ENCODE data around the gene PPP1R2C. TPM values are rescaled to one million over a fixed set of nuclear protein-coding genes. Genes with fewer than 3 reads are reported as not detected.
A peak's percentile ranks its signal among the peaks of the same experiment; 100 is the strongest.

PPP1R2C gene
- polyA plus RNA-seq (ENCODE audit: insufficient read length in 12 of 12): not detected
- long read RNA-seq, donor 1: 0 reads
- long read RNA-seq, donor 2: 0 reads
- long read RNA-seq, donor 3: 0 reads
- long read RNA-seq, donor 4: 0 reads
- long read RNA-seq, donor 5: 0 reads
- long read RNA-seq, donor 6: 0 reads
- long read RNA-seq, donor 7: 0 reads
- long read RNA-seq, donor 8: 0 reads
- long read RNA-seq, donor 9: 0 reads
- long read RNA-seq, donor 10: 0 reads
- long read RNA-seq, donor 11: 0 reads

DNA sequence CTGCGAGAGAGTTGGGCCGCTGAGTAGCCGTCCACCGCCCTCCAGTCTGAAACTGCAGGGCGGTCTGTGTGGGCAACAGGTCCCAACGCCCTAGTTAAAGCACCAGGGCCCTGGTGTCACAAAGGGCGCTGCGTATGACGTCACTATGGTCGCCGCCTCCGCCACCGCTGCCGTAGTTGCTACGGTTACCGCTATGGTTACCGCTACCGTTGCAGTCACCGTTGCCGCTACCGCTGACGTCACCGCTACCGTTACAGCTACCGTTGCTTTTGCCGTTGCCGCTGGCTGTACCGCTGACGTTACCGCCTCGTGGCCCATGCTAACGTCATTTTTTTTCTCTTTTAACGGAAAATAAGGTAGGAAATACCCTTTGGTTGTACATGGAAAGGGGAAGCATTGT is at the start of gene PPP1R2C:
Gene PPP1R2C (minus strand): TSS at position 68 of the 400 bp plus-strand sequence. CDS start 84 bp downstream, outside the sequence.
- DNase-seq: no peak

DNA sequence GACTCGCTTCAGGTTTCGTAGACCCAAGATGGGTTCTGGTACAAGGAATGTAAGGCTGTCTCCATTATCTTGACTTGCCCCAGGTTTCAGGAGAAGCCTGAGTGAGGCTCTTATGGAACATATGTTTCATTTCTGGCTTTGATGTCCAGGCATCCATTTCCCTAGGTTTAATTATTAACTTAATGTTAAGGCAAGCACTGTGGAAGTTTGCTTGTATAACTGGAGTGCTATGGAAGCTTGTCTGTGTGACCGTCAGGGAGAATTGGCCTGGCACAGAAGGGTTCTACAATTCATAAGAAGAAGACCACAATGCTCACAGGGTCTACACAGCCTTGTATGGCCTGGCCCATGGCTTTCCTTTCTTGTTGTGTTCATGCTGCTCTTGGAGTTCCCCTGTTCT is 47.2 kb upstream of the PPP1R2C start:
- DNase-seq: no peak

DNA sequence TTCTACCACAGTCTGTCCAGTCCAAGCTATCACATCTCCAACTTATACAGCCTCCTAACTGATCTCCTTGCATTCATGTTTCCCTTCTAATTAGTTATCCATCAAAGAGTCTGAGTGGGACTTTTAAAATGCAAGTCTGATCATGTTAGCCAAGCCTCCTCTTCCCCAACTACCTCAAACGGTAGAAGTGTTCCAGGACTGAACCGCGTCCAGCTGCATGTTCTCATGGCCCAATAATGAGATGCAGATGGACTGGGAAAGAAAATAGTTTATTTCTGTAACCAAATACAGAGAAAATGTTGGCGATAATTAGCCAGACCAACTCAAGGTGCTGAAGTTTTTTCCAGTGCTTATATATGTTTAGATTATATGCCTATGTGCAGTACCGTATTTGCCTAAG is 46.6 kb upstream of the PPP1R2C start:
- DNase-seq: peak; percentile 25

DNA sequence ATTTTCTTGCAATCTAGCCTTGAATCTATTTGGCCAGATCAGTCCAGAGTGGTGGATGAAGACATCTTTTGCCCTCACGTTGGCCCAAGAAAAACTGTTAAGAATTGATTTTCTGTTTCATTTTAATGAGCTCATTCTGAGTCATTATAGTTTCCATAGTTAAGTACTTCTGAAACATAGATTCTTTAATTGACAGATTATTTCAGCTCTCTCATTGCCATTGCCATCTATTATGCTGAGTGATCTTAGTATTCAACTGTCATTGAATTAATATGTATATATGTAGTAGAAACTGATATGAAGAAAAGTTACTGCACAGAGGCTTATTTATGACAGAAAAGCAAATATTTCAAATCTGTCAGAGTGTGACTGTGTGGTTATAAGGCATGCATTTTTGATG is 45.5 kb upstream of the PPP1R2C start:
- no peak for DNase-seq

DNA sequence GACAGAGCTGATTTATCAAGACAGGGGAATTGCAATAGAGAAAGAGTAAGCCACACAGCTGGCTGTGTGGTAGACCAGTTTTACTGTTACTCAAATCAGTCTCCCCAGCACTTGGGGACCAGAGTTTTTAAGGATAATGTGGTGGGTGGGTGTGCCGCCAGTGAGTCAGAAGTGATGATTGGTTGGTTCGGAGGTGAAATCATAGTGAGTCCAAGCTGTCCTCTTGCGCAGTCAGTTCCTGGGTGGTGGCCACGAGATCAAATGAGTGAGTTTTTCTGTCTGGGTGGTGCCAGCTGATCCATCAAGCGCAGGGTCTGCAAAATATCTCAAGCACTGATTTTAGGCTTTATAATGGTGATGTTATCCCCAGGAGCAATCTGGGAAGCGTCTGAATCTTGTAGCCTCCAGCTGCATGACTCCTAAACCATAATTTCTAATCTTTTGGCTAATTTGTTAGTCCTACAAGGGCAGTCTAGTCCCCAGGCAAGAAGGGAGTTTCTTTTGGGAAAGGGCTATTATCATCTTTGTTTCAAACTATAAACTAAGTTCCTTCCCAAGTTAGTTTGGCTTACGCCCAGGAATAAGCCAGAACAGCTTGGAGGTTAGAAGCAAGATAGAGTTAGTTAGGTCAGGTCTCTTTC is 44.0 kb upstream of the PPP1R2C start:
- no peak for DNase-seq

DNA sequence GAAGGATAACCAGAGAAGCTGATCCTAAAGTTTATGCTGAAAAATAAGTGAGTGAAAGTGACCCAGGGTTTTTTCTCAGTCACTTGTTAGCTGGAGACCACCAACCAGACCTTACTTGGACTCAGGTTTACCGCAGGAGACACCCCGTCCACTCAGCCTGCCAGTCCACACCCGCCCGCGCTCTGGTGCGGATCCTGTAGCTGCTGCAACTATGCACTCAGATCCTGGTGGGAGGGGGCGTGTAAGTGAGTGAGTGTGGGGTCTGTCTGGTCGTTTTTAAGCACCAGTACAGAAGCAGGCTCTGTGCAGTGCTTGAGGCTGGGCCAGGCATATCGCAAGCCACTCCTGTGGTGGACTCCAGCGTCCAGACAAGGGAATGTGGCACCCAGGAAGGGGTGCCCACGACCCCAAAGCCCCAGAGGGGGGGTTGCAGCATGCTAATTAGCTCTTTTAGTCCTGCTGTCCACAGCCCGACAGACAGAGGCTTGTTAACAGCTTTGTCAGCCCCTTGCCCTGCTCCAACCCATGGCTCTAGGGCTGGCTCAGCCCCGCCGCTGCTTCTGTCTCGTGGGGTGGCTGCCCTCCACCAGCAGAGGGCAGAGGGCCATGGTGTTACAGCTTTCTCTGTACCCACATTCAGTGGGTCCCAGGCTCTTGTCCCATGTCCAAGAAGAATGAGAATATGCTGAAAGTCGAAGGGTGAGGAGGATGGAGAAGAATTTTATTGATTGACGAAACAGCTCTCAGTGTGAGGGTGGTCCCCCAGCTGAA is 40.4 kb upstream of the PPP1R2C start:
- DNase-seq: no peak

DNA sequence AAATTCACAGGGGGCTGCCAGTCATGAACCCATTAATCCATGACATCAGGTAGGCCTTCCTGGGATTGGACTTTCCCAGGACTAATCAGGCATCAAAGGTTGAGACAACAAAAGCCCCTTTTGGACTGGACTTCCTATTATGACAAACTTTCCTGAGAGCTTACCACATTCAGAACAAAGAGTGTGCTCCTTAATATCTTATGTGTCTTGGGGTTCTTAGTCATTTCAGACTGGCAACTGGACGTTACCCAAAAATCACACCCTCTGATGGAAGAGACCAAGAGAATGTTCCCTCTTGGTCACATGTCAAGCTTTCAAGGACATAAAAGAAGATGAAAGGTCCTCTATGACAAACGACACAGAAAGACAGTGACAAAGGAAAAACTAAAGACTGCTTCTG is 31.6 kb upstream of the PPP1R2C start:
- no peak for DNase-seq

DNA sequence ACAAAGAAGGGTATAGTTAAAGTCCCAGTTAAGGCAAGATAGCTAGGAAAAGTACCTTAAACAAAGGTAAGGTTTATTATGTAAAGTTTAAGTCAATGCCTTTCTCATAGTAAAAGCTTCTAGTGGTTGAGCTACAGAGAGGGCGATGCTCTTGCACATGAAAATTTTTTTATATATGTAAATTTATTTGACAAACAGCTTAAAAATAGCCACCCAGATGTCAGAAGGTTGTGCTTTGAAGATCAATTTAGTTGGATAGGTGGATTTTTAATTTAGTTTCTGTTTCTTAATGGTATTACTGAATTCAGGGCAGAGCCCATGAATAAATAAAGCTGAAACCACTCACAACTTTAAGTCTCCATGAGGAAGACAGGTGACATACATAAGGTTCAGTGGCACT is 29.4 kb upstream of the PPP1R2C start:
- DNase-seq: no peak

DNA sequence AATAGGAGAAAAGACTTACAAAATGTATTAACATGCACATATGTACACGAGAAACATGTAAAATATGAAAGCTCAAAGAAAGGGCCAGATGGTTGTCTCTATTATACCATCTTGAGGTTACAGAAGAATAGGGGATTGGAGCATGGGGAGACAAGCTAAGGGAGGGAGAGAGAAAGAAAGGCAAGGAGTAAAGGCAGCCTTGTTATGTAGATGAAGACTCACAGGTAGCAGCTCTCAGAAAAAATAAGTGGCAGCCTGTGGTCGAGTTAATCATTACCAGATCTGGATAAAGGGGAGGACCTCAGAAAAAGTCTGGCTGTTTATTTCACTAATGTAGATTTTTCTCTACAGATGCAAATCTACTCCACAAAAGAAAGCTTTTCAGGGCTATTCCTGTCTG is 26.6 kb upstream of the PPP1R2C start:
- no peak for DNase-seq

DNA sequence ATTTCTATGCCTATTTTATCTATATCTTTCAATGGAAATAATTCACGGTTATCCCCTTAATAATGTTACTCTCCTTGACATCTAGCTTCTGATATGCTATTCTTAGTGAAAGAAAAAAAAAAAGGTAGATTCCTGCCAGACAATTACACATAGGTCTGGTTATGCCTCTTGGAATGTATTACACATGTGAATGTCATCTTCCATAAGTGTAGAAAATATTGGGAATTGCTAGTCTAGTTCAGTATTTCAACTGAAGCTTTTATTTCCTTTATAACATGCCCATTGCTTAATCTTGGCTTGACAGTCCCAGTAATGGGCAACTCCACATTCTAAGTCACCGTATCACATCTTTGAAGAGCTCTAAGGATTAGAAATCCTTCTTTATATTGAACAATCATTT is 25.4 kb upstream of the PPP1R2C start:
- no peak for DNase-seq

DNA sequence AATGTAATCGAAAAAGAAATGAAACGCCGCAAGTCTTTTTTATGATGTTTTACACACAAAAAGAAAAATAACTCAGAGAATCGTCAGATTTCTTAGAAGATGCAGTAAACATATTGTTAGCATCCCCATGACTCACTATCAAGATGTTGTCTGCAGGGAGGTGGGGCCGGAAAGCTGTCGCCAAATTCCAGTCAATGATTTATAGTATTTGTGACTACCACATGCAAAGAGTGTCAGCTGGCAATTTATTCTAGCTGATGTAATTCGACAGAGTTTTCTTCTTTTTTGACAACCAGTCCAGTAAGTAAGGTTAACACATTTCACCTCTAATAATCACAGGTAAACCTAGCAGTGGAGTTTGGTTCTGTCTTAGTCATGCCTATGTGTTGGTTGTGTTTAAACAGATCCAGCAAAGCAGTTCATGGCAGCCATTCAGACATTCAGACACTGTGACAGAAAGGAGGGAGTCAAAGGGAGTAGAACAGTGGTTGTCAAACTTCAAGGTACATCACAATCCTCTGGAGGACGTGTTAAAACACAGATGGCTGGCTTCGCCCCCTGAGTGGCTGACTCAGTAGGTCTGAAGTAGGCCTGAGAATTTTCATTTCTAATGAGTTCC is 19.8 kb upstream of the PPP1R2C start:
- no peak for DNase-seq

DNA sequence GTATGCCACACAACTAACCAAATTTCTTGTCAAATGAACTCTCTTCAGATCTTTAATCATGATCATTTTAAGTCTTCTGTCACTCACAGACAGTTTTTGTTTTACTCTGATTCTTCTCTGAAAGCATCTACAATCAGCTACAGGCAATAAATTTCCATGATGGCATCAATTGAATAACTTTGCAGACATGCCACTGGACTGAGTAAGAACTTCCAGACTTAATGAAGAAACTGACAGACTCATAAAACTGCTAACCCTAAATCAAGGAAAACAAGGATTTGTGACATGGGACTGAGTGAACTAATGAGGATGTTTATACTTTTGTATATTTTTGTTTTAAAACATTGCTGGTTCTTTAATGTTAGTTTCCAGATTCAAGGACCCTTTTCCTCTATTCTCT is 5.5 kb upstream of the PPP1R2C start:
- DNase-seq: no peak

DNA sequence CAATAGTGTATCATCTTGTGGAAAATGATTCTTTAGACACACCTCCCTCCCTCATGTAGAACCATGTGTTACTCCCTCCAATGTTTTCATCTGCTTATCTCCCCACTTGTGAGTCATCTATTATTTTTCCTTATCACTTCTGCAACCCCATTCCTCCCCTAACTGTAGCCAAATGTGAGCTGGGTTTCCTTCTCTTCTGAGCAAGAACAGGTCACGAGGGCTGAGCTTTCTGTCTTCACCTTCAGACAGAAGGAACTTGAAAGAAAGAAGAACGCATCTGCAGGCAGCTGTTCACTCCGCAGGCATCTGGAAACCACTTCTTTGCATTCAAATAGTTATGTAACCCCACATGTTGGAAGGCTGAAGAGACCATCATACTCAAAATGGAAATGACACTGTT is 1.8 kb downstream of the PPP1R2C start:
- no peak for DNase-seq

DNA sequence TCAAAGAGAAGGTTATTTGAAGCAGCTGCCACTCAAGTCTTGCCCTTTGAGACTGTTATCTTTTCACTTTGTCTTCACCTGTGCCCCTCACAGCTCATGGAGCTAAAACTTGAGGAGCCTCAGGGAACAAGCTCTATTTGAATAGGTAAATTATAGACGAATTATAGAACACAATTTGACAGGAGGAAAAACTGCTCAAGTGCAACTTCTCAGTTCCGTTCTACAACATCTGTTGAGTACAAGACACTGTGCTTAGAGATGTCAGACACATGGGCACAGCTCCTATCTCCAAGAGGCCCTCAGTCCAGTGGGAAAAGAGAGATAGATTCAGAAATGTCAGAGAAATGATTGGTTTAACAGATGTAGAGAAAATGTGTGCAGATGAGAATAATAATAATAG is 5.1 kb downstream of the PPP1R2C start:
- no peak for DNase-seq

DNA sequence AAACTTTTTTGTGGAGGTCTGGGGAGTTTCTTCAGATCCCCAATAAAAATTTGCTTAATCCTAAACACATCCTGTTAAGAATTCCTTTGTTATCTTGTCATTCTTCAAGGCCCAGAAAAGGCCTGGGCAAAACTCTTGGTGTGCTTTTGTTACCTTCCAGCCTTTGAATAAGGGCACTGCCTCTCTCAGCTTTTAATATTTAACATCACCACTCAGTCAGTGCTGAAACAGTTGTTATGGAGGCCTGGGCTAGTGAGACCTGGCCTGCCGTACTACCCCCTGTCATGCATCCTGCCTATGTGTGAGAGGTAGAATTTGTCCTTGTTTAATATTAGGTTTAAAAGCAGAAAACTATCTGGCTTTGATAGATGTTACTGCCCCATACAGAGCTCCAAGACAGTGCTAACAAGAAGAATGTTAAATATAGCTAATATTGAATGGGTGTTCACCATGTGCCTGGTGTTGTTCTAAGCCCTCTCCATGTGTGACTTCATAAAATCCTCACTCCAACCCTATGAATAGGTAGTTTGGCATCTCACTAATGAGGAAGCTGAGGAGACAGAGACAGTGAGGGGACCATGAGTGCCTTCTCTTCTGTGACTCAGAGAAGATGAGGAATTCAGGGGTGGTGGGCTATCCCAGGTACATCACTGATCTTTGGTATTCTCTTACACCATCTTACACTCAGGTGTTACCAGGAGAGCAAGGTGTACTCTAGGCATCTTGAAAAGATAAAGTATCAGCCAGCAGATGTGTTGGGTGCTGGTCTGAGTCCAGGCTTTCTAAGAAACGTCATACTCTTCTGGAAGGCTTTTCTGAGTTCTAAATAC is 6.2 kb downstream of the PPP1R2C start:
- DNase-seq: no peak

DNA sequence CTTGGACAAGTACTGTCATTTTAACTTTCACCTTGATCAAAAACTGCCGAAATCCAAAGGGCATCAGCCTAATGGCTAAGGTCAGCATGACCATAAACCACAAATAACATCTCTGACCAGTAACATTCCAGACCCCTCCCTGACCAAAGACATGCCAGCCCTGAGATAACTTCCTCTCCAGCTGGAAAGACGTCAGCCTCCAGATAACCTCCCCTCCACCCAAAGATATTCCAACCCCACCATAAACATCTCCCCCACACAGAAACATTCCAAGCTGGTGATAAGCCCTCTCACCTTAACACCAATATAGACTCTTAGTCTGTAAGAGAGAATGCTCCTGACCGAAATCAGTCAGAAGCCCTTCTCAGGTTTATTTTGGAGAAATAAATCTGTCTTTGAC is 7.4 kb downstream of the PPP1R2C start:
- DNase-seq: no peak

DNA sequence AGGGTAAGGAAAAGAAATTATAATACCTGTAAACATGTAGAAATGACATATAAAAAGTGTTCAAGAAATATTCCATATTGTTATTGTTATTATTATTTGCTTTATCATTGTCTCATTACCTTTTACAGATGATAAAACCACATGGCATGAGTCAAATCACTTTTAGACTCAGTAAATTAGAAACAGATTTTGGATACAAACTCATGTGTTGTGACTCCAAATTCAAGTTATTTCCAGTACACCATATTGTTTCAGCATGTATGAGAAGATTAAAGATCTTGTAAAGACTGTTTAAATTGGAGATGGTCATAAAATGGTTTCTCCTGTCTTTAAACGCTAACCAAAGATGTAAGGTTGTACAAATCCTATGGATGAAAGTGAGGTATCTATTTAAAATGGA is 18.1 kb downstream of the PPP1R2C start:
- DNase-seq: no peak

DNA sequence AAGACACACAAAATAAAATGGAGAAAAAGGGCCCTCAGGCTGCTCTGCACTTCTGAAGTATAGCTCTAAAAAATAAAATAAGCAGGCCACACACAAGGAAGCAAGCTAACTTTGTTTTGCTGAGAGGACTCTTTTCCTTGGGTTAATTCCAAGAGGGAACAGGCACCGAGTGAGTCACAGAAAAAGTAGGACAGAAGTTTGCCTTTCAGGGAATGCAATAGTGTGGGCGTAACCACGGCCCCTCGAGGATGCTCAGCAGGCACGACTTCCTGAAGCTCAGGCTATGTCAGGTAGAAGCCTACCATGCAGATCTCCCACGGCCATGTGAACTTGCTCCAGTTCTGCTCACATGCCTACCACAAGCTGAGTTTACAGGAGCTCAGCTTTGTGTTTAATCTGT is 22.1 kb downstream of the PPP1R2C start:
- DNase-seq: no peak

DNA sequence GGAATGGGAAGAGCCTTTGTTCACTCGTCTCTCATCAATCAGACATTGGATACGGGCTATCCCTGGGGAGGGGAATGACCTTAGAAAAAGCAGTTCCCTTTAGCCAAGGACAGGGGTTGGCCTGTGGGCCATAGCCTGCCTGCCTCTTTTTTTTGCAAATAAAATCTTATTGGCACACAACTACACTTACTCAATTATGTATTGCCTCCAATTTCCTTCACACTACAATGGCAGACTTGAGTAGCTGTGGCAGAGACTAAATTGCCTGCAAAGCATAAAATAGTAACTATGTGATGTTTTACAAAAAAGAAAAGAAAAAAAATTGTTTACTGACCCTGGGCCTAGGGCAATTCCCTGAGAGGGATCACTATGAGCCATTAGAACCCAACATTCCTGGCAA is 23.4 kb downstream of the PPP1R2C start:
- DNase-seq: no peak

DNA sequence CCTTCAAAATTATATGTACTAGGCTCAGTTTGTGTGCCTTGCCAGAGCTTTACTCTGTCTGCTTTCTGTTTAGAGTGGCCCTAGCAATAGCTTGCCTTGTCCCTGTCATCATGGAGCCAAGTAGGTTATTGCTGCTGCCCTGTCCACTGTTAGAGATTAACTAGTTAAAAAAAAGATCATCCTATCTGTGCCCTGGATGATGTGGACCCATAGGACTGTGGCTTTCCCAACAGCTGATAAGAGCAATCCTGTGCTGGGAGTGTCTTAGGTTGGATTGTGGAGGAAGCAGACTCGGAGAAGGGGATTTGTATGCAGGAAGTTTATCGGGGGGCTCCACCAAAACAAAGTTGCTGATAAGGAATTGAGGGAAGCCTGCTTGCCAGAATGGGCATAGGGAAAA is 23.8 kb downstream of the PPP1R2C start:
- DNase-seq: no peak

DNA sequence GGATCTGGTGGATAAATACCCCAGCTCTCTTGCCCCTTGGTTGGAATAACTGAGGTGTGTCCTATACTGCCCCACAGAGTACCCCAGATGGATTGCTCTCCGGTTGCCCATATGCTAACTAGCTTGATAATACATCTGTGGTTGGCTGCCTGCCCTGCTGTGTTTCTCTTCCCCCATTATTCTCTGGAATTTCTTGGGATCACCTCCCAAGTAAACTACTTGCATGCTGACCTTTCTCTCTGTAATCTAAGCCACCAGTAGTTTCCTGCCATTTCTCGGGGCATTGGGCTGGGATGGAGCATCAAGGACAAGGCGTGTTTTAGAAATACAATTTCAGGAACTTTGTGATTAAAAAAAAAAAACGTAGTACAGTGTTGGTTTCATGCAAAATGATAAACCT is 25.2 kb downstream of the PPP1R2C start:
- no peak for DNase-seq

DNA sequence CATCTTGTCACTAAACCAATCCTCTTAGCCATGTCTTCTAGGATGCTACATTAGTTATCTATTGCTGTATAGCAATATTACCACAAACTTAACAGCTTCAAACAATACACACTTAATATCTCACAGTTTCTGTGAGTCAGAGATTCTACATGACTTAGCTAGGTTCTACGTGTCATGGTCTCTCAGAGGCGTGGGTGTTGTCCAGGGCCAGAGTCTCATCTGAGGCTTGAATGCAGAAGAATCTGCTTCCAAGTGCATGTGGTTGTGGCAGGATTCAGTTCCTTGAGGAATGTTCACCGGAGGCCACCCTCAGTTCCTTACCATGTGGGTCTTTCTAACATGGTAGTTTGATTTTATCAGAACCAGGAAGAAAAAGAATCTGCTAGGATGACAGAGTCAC is 26.4 kb downstream of the PPP1R2C start:
- DNase-seq: no peak

Data from muscle of arm (tissue), 14 donors.